NCI-H1694 (cell line): ENCODE results near the gene LARGE1.
"Not testable (repeated sequence)": the region's sequence is repeated elsewhere in the genome, so short reads cannot be mapped to it uniquely, and the experiment has no call there.

Experiments used
- DNase-seq: peaks from one replicate; lab custom pipeline; 2025; lab: John Stamatoyannopoulos, UW

LARGE1 gene

GRCh38 chr22:33883961-33884808 lies 36.1 kb downstream of the LARGE1 start:
- no peak for DNase-seq

GRCh38 chr22:33883561-33883960 lies 36.7 kb downstream of the LARGE1 start:
- no peak for DNase-seq

- no peak for DNase-seq
These were observed 37.3 kb downstream of the LARGE1 start for GRCh38 chr22:33882991-33883390.

- peak; percentile 58 for DNase-seq
These were observed 39.3 kb downstream of the LARGE1 start for GRCh38 chr22:33880986-33881385.

- DNase-seq = no peak
These were observed 40.5 kb downstream of the LARGE1 start for GRCh38 chr22:33879796-33880195.

- DNase-seq = no peak
These were observed 45.0 kb downstream of the LARGE1 start for GRCh38 chr22:33875316-33875715.

- no peak for DNase-seq
These were observed 46.1 kb downstream of the LARGE1 start for GRCh38 chr22:33874206-33874605.

GRCh38 chr22:33873666-33874065 lies 46.6 kb downstream of the LARGE1 start:
- DNase-seq = no peak

- DNase-seq = no peak
These were observed 47.1 kb downstream of the LARGE1 start for GRCh38 chr22:33873186-33873585.

- DNase-seq = no peak
These were observed 48.3 kb downstream of the LARGE1 start for GRCh38 chr22:33871935-33872334.

- DNase-seq = no peak
These were observed 50.3 kb downstream of the LARGE1 start for GRCh38 chr22:33869946-33870345.

GRCh38 chr22:33867971-33868370 lies 52.3 kb downstream of the LARGE1 start:
- DNase-seq = no peak

- DNase-seq = no peak
These were observed 53.0 kb downstream of the LARGE1 start for GRCh38 chr22:33867118-33867866.

GRCh38 chr22:33866511-33866910 lies 53.8 kb downstream of the LARGE1 start:
- peak; percentile 37 for DNase-seq

- no peak for DNase-seq
These were observed 54.3 kb downstream of the LARGE1 start for GRCh38 chr22:33865996-33866395.

- no peak for DNase-seq
These were observed 55.0 kb downstream of the LARGE1 start for GRCh38 chr22:33865248-33865647.

- no peak for DNase-seq
These were observed 55.5 kb downstream of the LARGE1 start for GRCh38 chr22:33864723-33865130.

GRCh38 chr22:33861216-33861875 lies 58.9 kb downstream of the LARGE1 start:
- DNase-seq = no peak

- no peak for DNase-seq
These were observed 59.9 kb downstream of the LARGE1 start for GRCh38 chr22:33860386-33860785.

- DNase-seq = no peak
These were observed 61.0 kb downstream of the LARGE1 start for GRCh38 chr22:33859311-33859710.

- not testable (repeated sequence) for DNase-seq
These were observed 61.6 kb downstream of the LARGE1 start for GRCh38 chr22:33858653-33859052.

GRCh38 chr22:33857767-33858166 lies 62.5 kb downstream of the LARGE1 start:
- DNase-seq = not testable (repeated sequence)

- DNase-seq = no peak
These were observed 65.6 kb downstream of the LARGE1 start for GRCh38 chr22:33854724-33855123.
